Keratinocyte (primary cell): ENCODE measurements around the gene PRKAR1B. TPM values are rescaled to one million over a fixed set of nuclear protein-coding genes. Genes with fewer than 3 reads are reported as not detected.

ENCODE experiments used
- DNase-seq: peaks from one replicate; pipeline ENCODE4 v3.0.0-alpha.2; 2011; ENCODE audit warnings: low read depth, missing footprints, low spot score
- FAIRE-seq: peaks from 2 replicates; lab custom pipeline; 2011; peaks lifted over from hg19 to GRCh38; lab: Jason Lieb, UNC
- H2AFZ ChIP-seq: 2 replicates; pipeline ENCODE4 v1.6.0; 2012; ENCODE audit warnings: low read length, control low read depth, inconsistent platforms; ENCODE audit not compliant: control insufficient read depth
- H3K27ac ChIP-seq: 2 replicates; pipeline ENCODE4 v1.5.1; 2011; ENCODE audit warnings: low read length; ENCODE audit not compliant: control insufficient read depth, insufficient read depth
- H3K27me3 ChIP-seq: 3 replicates; pipeline ENCODE4 v1.6.0; 2011; ENCODE audit warnings: low read length; ENCODE audit not compliant: control insufficient read depth, insufficient read depth; ENCODE audit errors: extremely low read depth
- H3K36me3 ChIP-seq, 2 experiments: 2 replicates in 1 of 2; 3 replicates in 1 of 2; pipeline ENCODE4 v1.5.1; 2011; ENCODE audit warnings: low read length in 2 of 2, mild to moderate bottlenecking in 1 of 2; ENCODE audit not compliant: control insufficient read depth in 2 of 2, insufficient read depth in 2 of 2; ENCODE audit errors: extremely low read depth in 1 of 2
- H3K4me1 ChIP-seq: 3 replicates; pipeline ENCODE4 v1.5.1; 2011; ENCODE audit warnings: low read length; ENCODE audit not compliant: control insufficient read depth, insufficient read depth; ENCODE audit errors: extremely low read depth
- H3K4me2 ChIP-seq: 3 replicates; pipeline ENCODE4 v1.6.0; 2011; ENCODE audit warnings: low read depth, low read length; ENCODE audit not compliant: control insufficient read depth, insufficient read depth; ENCODE audit errors: extremely low read depth
- H3K4me3 ChIP-seq, 3 experiments: fragments of 200-600 bp in 1 of 3; sonication (generic) in 1 of 3; 2 replicates in 2 of 3; 3 replicates in 1 of 3; pipeline ENCODE4 v1.5.1; 2011 to 2016; ENCODE audit warnings: low read length in 3 of 3, mild to moderate bottlenecking in 3 of 3, control low read depth in 2 of 3, inconsistent platforms in 1 of 3, low read depth in 1 of 3, mixed read lengths in 1 of 3, mixed run types in 1 of 3, moderate library complexity in 1 of 3; ENCODE audit not compliant: control insufficient read depth in 2 of 3, insufficient read depth in 2 of 3; ENCODE audit errors: extremely low read depth in 1 of 3
- H3K79me2 ChIP-seq: 2 replicates; pipeline ENCODE4 v1.6.0; 2012; ENCODE audit warnings: low read length; ENCODE audit not compliant: control insufficient read depth, insufficient read depth
- H3K9ac ChIP-seq: 3 replicates; pipeline ENCODE4 v1.6.0; 2011; ENCODE audit warnings: low read length; ENCODE audit not compliant: control insufficient read depth, insufficient read depth; ENCODE audit errors: extremely low read depth
- H3K9me1 ChIP-seq: 3 replicates; pipeline ENCODE4 v1.6.0; 2011; ENCODE audit warnings: low read length; ENCODE audit not compliant: control insufficient read depth, insufficient read depth; ENCODE audit errors: extremely low read depth
- H3K9me3 ChIP-seq: 2 replicates; pipeline ENCODE4 v1.5.1; 2012; ENCODE audit warnings: low read depth, low read length; ENCODE audit not compliant: control insufficient read depth
- H4K20me1 ChIP-seq: 3 replicates; pipeline ENCODE4 v1.6.0; 2011; ENCODE audit warnings: low read length; ENCODE audit not compliant: control insufficient read depth, insufficient read depth; ENCODE audit errors: extremely low read depth
- CTCF ChIP-seq, 3 experiments: IDR thresholded peaks in 1 of 3; conservative IDR thresholded peaks in 1 of 3; optimal IDR thresholded peaks in 1 of 3; 2 replicates in 2 of 3; 3 replicates in 1 of 3; pipeline versions ENCODE3 to v1.5.1; 2011; ENCODE audit warnings: low read length in 3 of 3, mild to moderate bottlenecking in 3 of 3, moderate library complexity in 2 of 3, control low read depth in 1 of 3, inconsistent platforms in 1 of 3; ENCODE audit not compliant: insufficient read depth in 2 of 3; ENCODE audit errors: extremely low read depth in 1 of 3
- EZH2 ChIP-seq: IDR thresholded peaks from one replicate; pipeline ENCODE4 v1.6.1; 2012; ENCODE audit warnings: inconsistent platforms, mild to moderate bottlenecking, low read length, moderate library complexity
- dilution Hi-C: fragments of 300-500 bp; cut with MboI; formaldehyde crosslinking; loops from one replicate; pipeline ENCODE4 v1.7.0; 2020; ENCODE audit warnings: low sequenced_read_pairs; ENCODE audit not compliant: extremely low pct_ligation_motif_present
- polyA plus RNA-seq, 5 experiments: library from polyadenylated mRNA; depleted of rRNA in 3 of 5; stranded (reverse) in 3 of 5; stranded (forward) in 1 of 5; unstranded in 1 of 5; fragments of >200 nt; gene quantifications; 1 replicate in 1 of 5; 2 replicates in 3 of 5; 3 replicates in 1 of 5; pipeline versions ENCODE4 v1.2.1 to v1.2.3, GENCODE V29; 2011 to 2012; ENCODE audit warnings: missing spikeins in 2 of 5, low read depth in 1 of 5, low replicate concordance in 1 of 5

The PRKAR1B gene
- polyA plus RNA-seq, 1 donor (not counting 4 experiments of a cell fraction or from before 2014, with no cell fraction given): 10.8 TPM

- H3K4me3 ChIP-seq: no peak overlapping the region
- H3K4me2 ChIP-seq: no peak overlapping the region
- H3K36me3 ChIP-seq: peaks cover 18 to 28% of the 10 kb centered on the region in 2 experiments
- no peaks in the 10 kb centered on the region for H3K4me1 ChIP-seq
- no peak overlapping the region for H3K9ac ChIP-seq
- no peak overlapping the region for H2AFZ ChIP-seq
- dilution Hi-C loops: no loop called here
- H3K9me1 ChIP-seq: peaks cover 2% of the 10 kb centered on the region
- TF ChIP-seq EZH2 (no peak), CTCF (optimal IDR thresholded peaks at IDR 0.05 in 1 of 3, IDR thresholded peaks at IDR 0.05 in 1 of 3, conservative IDR thresholded peaks at IDR 0.05 in 1 of 3; ENCODE audit: extremely low read depth in 1 of 3, insufficient read depth in 2 of 3, low read length in 3 of 3) (no peak)
- FAIRE-seq: no peak
- peaks cover 26% of the 10 kb centered on the region for H3K79me2 ChIP-seq
- H3K9me3 ChIP-seq: peaks cover 2% of the 10 kb centered on the region
- H4K20me1 ChIP-seq: peaks cover 2% of the 10 kb centered on the region
- no peak overlapping the region for H3K27ac ChIP-seq
- no peaks in the 10 kb centered on the region for H3K27me3 ChIP-seq
- no peak for DNase-seq
Observed at GRCh38 chr7:750111-750905, 23.2 kb upstream of the PRKAR1B start.

GRCh38 chr7:749140-749551, 22.1 kb upstream of the PRKAR1B start:
- Histone ChIP-seq H2AFZ (no peak overlapping the region), H3K9ac (no peak overlapping the region), H3K9me3 (peaks cover 2% of the 10 kb centered on the region), H3K4me3 (no peak overlapping the region), H3K27me3 (no peaks in the 10 kb centered on the region), H3K27ac (no peak overlapping the region), H3K4me2 (no peak overlapping the region), H3K36me3 (peaks cover 18 to 21% of the 10 kb centered on the region in 2 experiments), H3K79me2 (peaks cover 27% of the 10 kb centered on the region), H4K20me1 (peaks cover 2% of the 10 kb centered on the region), H3K9me1 (peaks cover 2% of the 10 kb centered on the region), H3K4me1 (no peaks in the 10 kb centered on the region)
- dilution Hi-C loops: no loop called here
- FAIRE-seq (no peak), DNase-seq (no peak)
- no peak for TF ChIP-seq CTCF (optimal IDR thresholded peaks at IDR 0.05 in 1 of 3, IDR thresholded peaks at IDR 0.05 in 1 of 3, conservative IDR thresholded peaks at IDR 0.05 in 1 of 3; ENCODE audit: extremely low read depth in 1 of 3, insufficient read depth in 2 of 3, low read length in 3 of 3)
- no peak for TF ChIP-seq EZH2
